ENCODE measurements around the gene SKIL.

GRCh38 chr3:170414202-170414663 is 56.7 kb downstream of the SKIL start:
- TF ChIP-seq CTCF (IDR thresholded peaks at IDR 0.05) (peak in 5 of 7 experiments; percentile 75 to 90 (median 86)), POLR2A (IDR thresholded peaks at IDR 0.05) (no peak)

Measured in stomach (tissue), 4 donors.